K562 (cell line): ENCODE results near the gene MXD3. TPM values are rescaled to one million over a fixed set of nuclear protein-coding genes. Genes with fewer than 3 reads are reported as not detected.

ENCODE experiments used
- ATAC-seq: fragments of 200-7000 bp; cut with Tn5 transposase; 3 replicates; pipeline ENCODE4 v1.9.1; 2020; ENCODE audit warnings: moderate library complexity
- BruUV-seq: library from RNA; stranded (reverse); fragments of 400-500 nt; replicated peaks from 2 replicates; lab custom pipeline; 2021; lab: Mats Ljungman, UMichigan
- CTCF ChIA-PET: fragments of 300-600 bp; formaldehyde crosslinking; extraction: SDS; loops from one replicate; lab custom pipeline; 2021; ENCODE audit warnings: low intra/inter-chr PET ratio; lab: Yijun Ruan, JAX
- POLR2A ChIA-PET: fragments of 300-600, 350-650 bp; sonication (Branson Sonifier 250); formaldehyde crosslinking; extraction: SDS; loops from one replicate; lab custom pipeline; 2021; ENCODE audit warnings: antibody characterized with exemption, inconsistent platforms; lab: Yijun Ruan, JAX
- DNase-seq, 4 experiments: peaks; one replicate each; pipeline versions ENCODE4 v3.0.0 to v3.0.0-alpha.2; 2011 to 2018; ENCODE audit warnings: low spot score in 3 of 4, mixed read lengths in 3 of 4; ENCODE audit errors: extremely low read depth in 1 of 4
- FAIRE-seq: peaks from 2 replicates; lab custom pipeline; 2011; peaks lifted over from hg19 to GRCh38; lab: Jason Lieb, UNC
- H2AFZ ChIP-seq: 2 replicates; pipeline ENCODE4 v1.6.0; 2011; ENCODE audit warnings: low read depth, low read length, control low read depth, inconsistent platforms
- H3K27ac ChIP-seq: fragments of 200-600 bp; 3 replicates; pipeline ENCODE4 v1.8.0; 2011; ENCODE audit warnings: low read depth, mild to moderate bottlenecking, control low read depth, inconsistent platforms, low read length, moderate library complexity, mixed read lengths; ENCODE audit errors: extremely low read depth
- H3K27me3 ChIP-seq, 2 experiments: fragments of 300-600 bp in 1 of 2; 2 replicates in 1 of 2; 3 replicates in 1 of 2; pipeline versions ENCODE4 v1.6.0 to v1.8.0; 2011; ENCODE audit warnings: inconsistent platforms in 2 of 2, low read length in 2 of 2, mild to moderate bottlenecking in 1 of 2, mixed read lengths in 1 of 2, moderate library complexity in 1 of 2; ENCODE audit not compliant: control insufficient read depth in 2 of 2, insufficient read depth in 2 of 2
- H3K36me3 ChIP-seq: fragments of 300-600 bp; 3 replicates; pipeline ENCODE4 v1.8.0; 2011; ENCODE audit warnings: mild to moderate bottlenecking, low read length, inconsistent platforms; ENCODE audit not compliant: control insufficient read depth, insufficient read depth
- H3K4me1 ChIP-seq, 2 experiments: fragments of 200-600 bp in 1 of 2; replicated peaks in 1 of 2; 2 replicates in 1 of 2; 3 replicates in 1 of 2; pipeline versions ENCODE4 v1.5.1 to v1.8.0; 2011; ENCODE audit warnings: inconsistent platforms in 2 of 2, low read length in 2 of 2, mild to moderate bottlenecking in 1 of 2, mixed read lengths in 1 of 2, moderate library complexity in 1 of 2; ENCODE audit not compliant: control insufficient read depth in 2 of 2, insufficient read depth in 2 of 2
- H3K4me2 ChIP-seq: 2 replicates; pipeline ENCODE4 v1.6.1; 2011; ENCODE audit warnings: low read length, control low read depth, inconsistent platforms, mixed read lengths; ENCODE audit not compliant: insufficient read depth
- H3K4me3 ChIP-seq: fragments of 200-600 bp; sonication (generic), shearing (Covaris generic); 2 replicates; pipeline ENCODE4 v1.5.1; 2016; ENCODE audit warnings: control low read depth, inconsistent platforms
- H3K79me2 ChIP-seq: fragments of 200-600 bp; 3 replicates; pipeline ENCODE4 v1.8.0; 2011; ENCODE audit warnings: low read length, inconsistent platforms; ENCODE audit not compliant: control insufficient read depth, insufficient read depth
- H3K9ac ChIP-seq, 2 experiments: 2 replicates each; pipeline versions ENCODE4 v1.6.0 to v1.6.1; 2011; ENCODE audit warnings: low read depth in 2 of 2, low read length in 2 of 2, control low read depth in 1 of 2, inconsistent platforms in 1 of 2, mild to moderate bottlenecking in 1 of 2, mixed read lengths in 1 of 2; ENCODE audit not compliant: insufficient read depth in 1 of 2
- H3K9me1 ChIP-seq: one replicate; pipeline ENCODE4 v1.6.0; 2011; ENCODE audit warnings: inconsistent platforms, mild to moderate bottlenecking, low read length, moderate library complexity; ENCODE audit not compliant: control insufficient read depth, insufficient read depth
- H3K9me3 ChIP-seq: replicated peaks from 2 replicates; pipeline ENCODE4 v1.5.1; 2011; ENCODE audit warnings: low read depth, low read length, inconsistent platforms; ENCODE audit not compliant: control insufficient read depth, insufficient read depth
- H4K20me1 ChIP-seq: replicated peaks from 2 replicates; pipeline ENCODE4 v1.6.1; 2011; ENCODE audit warnings: low read length, inconsistent platforms, mixed read lengths; ENCODE audit not compliant: control insufficient read depth, insufficient read depth
- BMI1 ChIP-seq: fragments of 150-350 bp; IDR thresholded peaks from 2 replicates; pipeline ENCODE4 v1.6.1; 2014; ENCODE audit warnings: low read length
- CBFA2T3 ChIP-seq: fragments of 450-650 bp; IDR thresholded peaks from 2 replicates; pipeline ENCODE4 v1.6.1; 2017
- DACH1 ChIP-seq: fragments of 450-650 bp; IDR thresholded peaks from 2 replicates; pipeline ENCODE4 v1.6.1; 2018; ENCODE audit not compliant: partially characterized antibody
- ESRRA ChIP-seq: fragments of 450-650 bp; IDR thresholded peaks from 2 replicates; pipeline ENCODE4 v1.6.1; 2014; ENCODE audit warnings: low read depth, mild to moderate bottlenecking, moderate library complexity, borderline replicate concordance
- KHSRP ChIP-seq: fragments of 450-650 bp; IDR thresholded peaks from 2 replicates; pipeline ENCODE4 v1.6.1; 2017
- MEIS2 ChIP-seq: fragments of 450-650 bp; IDR thresholded peaks from 2 replicates; pipeline ENCODE4 v1.6.1; 2014; ENCODE audit warnings: mild to moderate bottlenecking; ENCODE audit not compliant: partially characterized antibody
- NFIC ChIP-seq: fragments of 450-650 bp; IDR thresholded peaks from 2 replicates; pipeline ENCODE4 v1.6.1; 2017; ENCODE audit warnings: mild to moderate bottlenecking, inconsistent platforms
- RBM25 ChIP-seq: fragments of 200-400 bp; formaldehyde crosslinking; IDR thresholded peaks from 2 replicates; pipeline ENCODE4 v1.6.1; 2018; ENCODE audit warnings: low read length, low read depth, moderate library complexity; ENCODE audit not compliant: severe bottlenecking
- TFAM ChIP-seq: fragments of 250-450 bp; sonication (Bioruptor Pico); conservative IDR thresholded peaks from 2 replicates; pipeline ENCODE4 v1.5.0; 2021; ENCODE audit warnings: mild to moderate bottlenecking, moderate library complexity
- XRCC5 ChIP-seq: fragments of 200-400 bp; formaldehyde crosslinking; IDR thresholded peaks from 2 replicates; pipeline ENCODE4 v1.6.1; 2017; ENCODE audit warnings: low read depth, mild to moderate bottlenecking, low read length
- ZNF699 ChIP-seq: fragments of 250-450 bp; sonication (Bioruptor Pico); IDR thresholded peaks from 2 replicates; pipeline ENCODE4 v1.8.0; 2021; ENCODE audit warnings: mild to moderate bottlenecking, moderate library complexity; ENCODE audit not compliant: insufficient replicate concordance
- WGBS: fragments of 100-300 bp; shearing (Covaris generic); methylation state at CpG from one replicate; pipeline ENCODE4 v1.1.6; 2016; ENCODE audit warnings: low coverage, mixed read lengths; ENCODE audit not compliant: insufficient coverage; ENCODE audit errors: missing lambda C conversion rate; 5-methylcytosine and 5-hydroxymethylcytosine counted together
- in situ Hi-C: fragments of 300-500 bp; cut with MboI; formaldehyde crosslinking; loops from 4 replicates; pipeline ENCODE4 v1.15.0; 2018; ENCODE audit warnings: inconsistent platforms, mixed read lengths
- intact Hi-C: fragments of 100-400 bp; cut with micrococcal nuclease; formaldehyde crosslinking; loops from 2 replicates; pipeline ENCODE4 v1.14.2; 2022
- polyA plus RNA-seq, 8 experiments: library from polyadenylated mRNA; depleted of rRNA in 4 of 8; stranded (reverse) in 5 of 8; unstranded in 3 of 8; fragments of >200 nt; fragmentation: Nextera tagmentation in 2 of 8; fragmentation: Illumina TruSeq in 1 of 8; extraction: Ambion mirVana in 2 of 8; extraction: Trizol in 1 of 8; gene quantifications; 2 replicates each; pipeline versions ENCODE4 v1.2.1 to v1.2.3, GENCODE V29; 2011 to 2014; ENCODE audit warnings: inconsistent platforms in 1 of 8, missing spikeins in 1 of 8
- total RNA-seq, 7 experiments: library from RNA; depleted of rRNA in 6 of 7; stranded (reverse); fragments of >200 nt in 6 of 7; fragmentation: Illumina TruSeq in 2 of 7; extraction: Trizol in 2 of 7; gene quantifications; 2 replicates each; pipeline versions ENCODE4 v1.2.1 to v1.2.3, GENCODE V29; 2011 to 2021; ENCODE audit warnings: low replicate concordance in 1 of 7
- TF ChIP-seq, protein P1 (sequence below): fragments of 450-650 bp; IDR thresholded peaks from 2 replicates; pipeline ENCODE4 v1.6.1; 2014; ENCODE audit warnings: low read depth, mild to moderate bottlenecking, moderate library complexity, borderline replicate concordance

Gene MXD3
- total and polyA plus RNA-seq, 9 of the 15 experiments (the other 6 are each of a cell fraction or from before 2014, with no cell fraction given), result 0.28 to 24.8 (median 4.5) TPM

DNA sequence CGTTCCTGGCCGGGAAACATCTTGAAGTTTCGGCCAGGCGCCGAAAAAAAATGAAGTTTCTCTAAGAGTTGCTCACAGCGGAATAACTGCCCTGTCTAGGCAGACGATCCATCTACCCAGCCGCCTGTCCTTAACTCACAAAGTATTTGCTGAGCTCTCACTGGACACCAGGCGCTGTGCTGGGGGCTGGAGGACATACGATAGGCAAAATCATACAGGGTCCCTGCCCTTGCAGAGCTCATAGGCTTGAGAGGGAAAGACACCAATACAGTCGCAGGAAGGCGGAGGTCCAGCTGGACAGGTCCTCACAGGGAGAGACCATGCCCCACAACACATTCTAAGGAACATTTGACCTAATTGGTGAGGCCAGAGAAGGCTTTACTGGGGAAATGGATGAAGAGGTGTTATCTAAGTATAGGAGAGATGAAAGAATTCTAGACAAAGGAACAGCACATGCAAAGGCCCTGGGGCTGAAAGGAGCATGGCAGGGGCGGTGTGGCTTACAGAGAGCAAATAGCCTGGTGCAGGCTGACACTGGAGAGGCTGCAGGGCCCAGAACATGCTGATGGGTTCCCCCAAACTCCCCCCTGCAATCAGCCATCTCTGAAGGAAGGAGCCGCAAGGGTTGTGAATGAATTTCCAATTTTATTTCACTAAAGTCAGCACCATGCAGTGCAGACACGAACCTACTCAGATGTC is 2.0 kb upstream of the MXD3 start:
- CTCF ChIA-PET, result no interaction called here
- in situ Hi-C loops, result no loop called here
- FAIRE-seq, result no peak

DNA sequence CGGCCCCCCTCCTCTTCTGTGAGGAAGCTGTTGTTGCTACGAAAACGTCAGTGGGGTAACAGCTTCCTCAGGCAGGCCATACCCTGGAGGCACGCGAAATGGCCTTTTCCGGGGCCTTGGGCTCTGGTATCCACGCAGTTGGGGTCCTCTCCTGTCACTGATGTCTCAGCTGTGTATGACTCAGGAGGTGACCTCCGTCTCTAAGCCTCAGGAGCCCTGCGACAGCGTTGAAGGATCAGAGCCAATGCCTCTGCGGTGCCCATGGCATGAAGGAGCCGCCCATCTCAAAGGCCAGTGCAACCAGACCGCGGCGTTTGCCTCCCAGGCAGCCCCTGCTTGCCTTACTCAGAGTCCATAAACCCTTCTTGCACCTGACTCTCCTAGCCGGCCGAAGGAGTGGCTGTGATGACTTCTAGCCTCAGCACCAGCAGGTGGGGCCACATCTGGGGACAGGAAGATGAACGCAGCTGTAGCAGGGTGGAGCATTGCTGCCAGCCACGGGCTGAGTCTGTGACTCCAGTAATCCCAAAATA is 1.0 kb upstream of the MXD3 start:
- Histone ChIP-seq H3K36me3 (peaks cover 10% of the 10 kb centered on the region; the same call in 2 of the 3 replicates), H3K27me3 (no peaks in the 10 kb centered on the region), H3K27ac (peak overlapping the region; percentile 100), H3K4me1 (peaks cover 23 to 70% of the 10 kb centered on the region in 2 experiments), H3K9me3 (no peaks in the 10 kb centered on the region), H3K79me2 (peaks cover 12% of the 10 kb centered on the region; the same call in 2 of the 3 replicates), H3K9me1 (no peaks in the 10 kb centered on the region), H3K9ac (peak overlapping the region; percentile 87 to 97), H3K4me3 (peak overlapping the region; percentile 62), H3K4me2 (peak overlapping the region; percentile 95), H2AFZ (peak overlapping the region; percentile 97), H4K20me1 (no peaks in the 10 kb centered on the region)
- CTCF ChIA-PET, result interaction anchor here (0.6 to 1.3 kb wide), 2 partner anchors 144 to 315 kb away, joined by 4 to 5 read pairs; no protein-coding TSS in a partner anchor
- no peak for FAIRE-seq
- POLR2A ChIA-PET, result interaction anchor here (0.6 to 1.5 kb wide), 16 partner anchors 9 to 1843 kb away, joined by 3 to 7 read pairs (median 4); partner anchors contain the start of genes LMAN2, PRELID1 and RAB24
- ATAC-seq, result peak; percentile 65
- WGBS, result 1% methylated on average over 19 of the region's 19 CpGs
- BruUV-seq, result TSS peak; percentile 62
- DNase-seq, result peak; percentile 52 to 85 (median 59)
- in situ Hi-C loops, result no loop called here
- intact Hi-C loops, result loop anchor here (2.0 kb wide), 1 partner anchor 144 kb away; no protein-coding TSS in a partner anchor
- peak; percentile 16 for TF ChIP-seq MEIS2
- TF ChIP-seq TFAM (CRISPR knock-in tag), result no peak
- TF ChIP-seq XRCC5, result no peak
- TF ChIP-seq BMI1, result no peak
- no peak for TF ChIP-seq KHSRP
- TF ChIP-seq, protein P1, sequence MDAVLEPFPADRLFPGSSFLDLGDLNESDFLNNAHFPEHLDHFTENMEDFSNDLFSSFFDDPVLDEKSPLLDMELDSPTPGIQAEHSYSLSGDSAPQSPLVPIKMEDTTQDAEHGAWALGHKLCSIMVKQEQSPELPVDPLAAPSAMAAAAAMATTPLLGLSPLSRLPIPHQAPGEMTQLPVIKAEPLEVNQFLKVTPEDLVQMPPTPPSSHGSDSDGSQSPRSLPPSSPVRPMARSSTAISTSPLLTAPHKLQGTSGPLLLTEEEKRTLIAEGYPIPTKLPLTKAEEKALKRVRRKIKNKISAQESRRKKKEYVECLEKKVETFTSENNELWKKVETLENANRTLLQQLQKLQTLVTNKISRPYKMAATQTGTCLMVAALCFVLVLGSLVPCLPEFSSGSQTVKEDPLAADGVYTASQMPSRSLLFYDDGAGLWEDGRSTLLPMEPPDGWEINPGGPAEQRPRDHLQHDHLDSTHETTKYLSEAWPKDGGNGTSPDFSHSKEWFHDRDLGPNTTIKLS, result no peak
- peak; percentile 51 for TF ChIP-seq DACH1
- no peak for TF ChIP-seq NFIC
- no peak for TF ChIP-seq ZNF699 (CRISPR knock-in tag)
- peak; percentile 67 for TF ChIP-seq CBFA2T3

More for the DNA sequence above, 2.0 kb upstream of the MXD3 start:
- Histone ChIP-seq H3K4me1 (peaks cover 23 to 64% of the 10 kb centered on the region in 2 experiments), H3K9me1 (no peaks in the 10 kb centered on the region), H4K20me1 (no peaks in the 10 kb centered on the region), H3K36me3 (peaks cover 10% of the 10 kb centered on the region; the same call in 2 of the 3 replicates), H3K27me3 (no peaks in the 10 kb centered on the region), H3K9ac (peak overlapping the region in 1 of 2 experiments; percentile 76; a peak in 1 of 4 replicates), H3K27ac (no peak overlapping the region), H3K79me2 (peaks cover 12% of the 10 kb centered on the region; the same call in 2 of the 3 replicates), H3K4me2 (no peak overlapping the region), H2AFZ (no peak overlapping the region), H3K4me3 (no peak overlapping the region), H3K9me3 (no peaks in the 10 kb centered on the region)
- TF ChIP-seq RBM25 (peak; percentile 84), ESRRA (no peak)
- intact Hi-C loops, result loop anchor here (2.0 kb wide), 1 partner anchor 143 kb away; no protein-coding TSS in a partner anchor
- BruUV-seq, result no TSS peak
- no peak for ATAC-seq
- no peak for DNase-seq
- POLR2A ChIA-PET, result interaction anchor here (0.6 to 1.5 kb wide), 5 partner anchors 19 to 1844 kb away, joined by 3 to 7 read pairs (median 4); no protein-coding TSS in a partner anchor
- WGBS, result 83% methylated on average over 15 of the region's 15 CpGs
